Neural progenitor cell (in vitro differentiated cells): ENCODE data around the gene ZNF454. TPM values are rescaled to one million over a fixed set of nuclear protein-coding genes. Genes with fewer than 3 reads are reported as not detected.

Experiments used
- DNase-seq: peaks from one replicate; pipeline ENCODE4 v3.0.0-alpha.2; 2016; ENCODE audit warnings: low spot score
- H2AFZ ChIP-seq: fragments of 200-600 bp; sonication (generic); replicated peaks from 2 replicates; pipeline ENCODE4 v1.6.1; 2016; ENCODE audit warnings: antibody characterized with exemption
- H3F3A ChIP-seq: fragments of 200-600 bp; sonication (generic); 2 replicates; pipeline ENCODE4 v1.6.1; 2016; ENCODE audit warnings: antibody characterized with exemption, low read depth
- H3K27ac ChIP-seq: fragments of 200-600 bp; sonication (generic); 2 replicates; pipeline ENCODE4 v1.5.1; 2016; ENCODE audit warnings: mild to moderate bottlenecking
- H3K27me3 ChIP-seq: fragments of 200-600 bp; sonication (generic); 2 replicates; pipeline ENCODE4 v1.6.1; 2016; ENCODE audit warnings: mild to moderate bottlenecking, moderate library complexity
- H3K36me3 ChIP-seq: fragments of 200-600 bp; sonication (generic); 2 replicates; pipeline ENCODE4 v1.5.1; 2016
- H3K4me1 ChIP-seq: fragments of 200-600 bp; sonication (generic); 2 replicates; pipeline ENCODE4 v1.6.1; 2016; ENCODE audit warnings: mixed run types
- H3K4me2 ChIP-seq: fragments of 200-600 bp; sonication (generic); 2 replicates; pipeline ENCODE4 v1.6.1; 2016
- H3K4me3 ChIP-seq: fragments of 200-600 bp; sonication (generic); 2 replicates; pipeline ENCODE4 v1.5.1; 2016
- H3K79me2 ChIP-seq: fragments of 200-600 bp; sonication (generic); 2 replicates; pipeline ENCODE4 v1.6.1; 2016; ENCODE audit warnings: low read depth
- H3K9ac ChIP-seq: fragments of 200-600 bp; sonication (generic); 2 replicates; pipeline ENCODE4 v1.6.1; 2016
- H3K9me3 ChIP-seq: fragments of 200-600 bp; sonication (generic); 2 replicates; pipeline ENCODE4 v1.5.1; 2016; ENCODE audit warnings: low read depth
- H4K20me1 ChIP-seq: fragments of 200-600 bp; sonication (generic); 2 replicates; pipeline ENCODE4 v1.6.1; 2016; ENCODE audit warnings: low read depth
- H3K27ac Mint-ChIP-seq: 3 replicates; pipeline ENCODE4 v1.8.0; 2021; ENCODE audit warnings: mixed read lengths
- H3K27me3 Mint-ChIP-seq: 2 replicates; pipeline ENCODE4 v1.8.0; 2022; ENCODE audit warnings: low read depth, mild to moderate bottlenecking, inconsistent platforms, moderate library complexity, mixed read lengths; ENCODE audit not compliant: insufficient read depth
- H3K36me3 Mint-ChIP-seq: 3 replicates; pipeline ENCODE4 v1.8.0; 2021; ENCODE audit warnings: mixed read lengths
- H3K4me1 Mint-ChIP-seq: 3 replicates; pipeline ENCODE4 v1.8.0; 2021; ENCODE audit warnings: mixed read lengths
- H3K4me3 Mint-ChIP-seq: 3 replicates; pipeline ENCODE4 v1.8.0; 2021; ENCODE audit warnings: mild to moderate bottlenecking, moderate library complexity, mixed read lengths
- H3K9me3 Mint-ChIP-seq: 3 replicates; pipeline ENCODE4 v1.8.0; 2020; ENCODE audit warnings: mixed read lengths
- CTCF ChIP-seq: fragments of 200-600 bp; sonication (generic); IDR thresholded peaks from 2 replicates; pipeline ENCODE4 v1.5.1; 2017; ENCODE audit warnings: antibody characterized with exemption, mild to moderate bottlenecking
- EZH2 ChIP-seq: fragments of 200-600 bp; sonication (generic); IDR thresholded peaks from 2 replicates; pipeline ENCODE4 v1.6.1; 2017; ENCODE audit warnings: antibody characterized with exemption, mild to moderate bottlenecking, moderate library complexity
- EZH2phosphoT487 ChIP-seq: fragments of 200-600 bp; sonication (generic); IDR thresholded peaks from 2 replicates; pipeline ENCODE4 v1.6.1; 2017; ENCODE audit warnings: antibody characterized with exemption
- total RNA-seq: library from RNA; depleted of rRNA; stranded (reverse); fragments of >200 nt; gene quantifications from 2 replicates; pipeline ENCODE4 v1.2.3, GENCODE V29; 2015; ENCODE audit warnings: low replicate concordance

ZNF454 gene
- 0.22 TPM in 1 of 2 replicates, not detected in the other for total RNA-seq

DNA sequence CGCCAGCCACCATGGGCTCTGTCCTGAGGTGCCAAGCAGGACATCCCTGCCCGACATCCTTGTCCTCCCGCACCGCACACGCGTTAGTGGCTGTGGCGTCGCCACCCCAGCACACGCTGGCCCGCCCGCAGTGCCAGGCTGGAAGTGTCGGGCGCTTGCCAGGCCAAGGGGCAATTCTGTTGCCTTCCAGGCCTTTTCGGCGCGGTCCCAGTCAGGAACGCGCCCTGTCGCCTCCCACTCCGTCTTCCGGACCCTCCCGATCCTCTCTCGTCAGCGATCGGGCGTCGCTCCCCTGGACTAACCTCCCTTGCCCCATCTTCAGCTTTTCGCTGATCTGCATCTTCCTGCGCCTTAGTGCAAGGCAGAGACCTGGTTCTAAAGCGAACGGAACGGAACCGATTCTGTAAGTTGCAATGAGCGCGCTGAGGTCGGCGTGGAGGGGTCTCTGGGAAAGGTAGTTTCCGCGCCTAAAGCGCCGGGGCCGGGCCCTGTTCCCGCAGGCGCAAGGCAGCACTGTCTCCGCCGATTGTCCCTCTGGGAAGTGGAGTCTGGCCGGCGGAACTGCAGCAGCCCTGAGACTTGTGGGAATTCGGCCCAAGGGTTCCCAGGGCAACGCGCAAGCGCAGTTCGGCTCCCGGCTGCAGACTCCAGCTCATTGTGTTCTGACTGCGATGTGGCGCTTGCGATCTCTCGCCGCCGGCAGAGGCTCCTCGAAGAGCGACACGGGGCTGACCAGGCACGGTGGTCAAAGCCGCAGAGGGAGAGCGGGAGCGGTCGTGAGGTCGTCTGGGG lies at the start of gene ZNF454:
ZNF454 (plus strand) TSS at position 630 of the 792 bp plus-strand sequence. CDS start 1,594 bp downstream, outside the sequence.
- Mint-ChIP-seq H3K27me3 (peaks cover 2% of the 10 kb centered on the region), H3K36me3 (peaks cover 2% of the 10 kb centered on the region), H3K4me3 (peak within 1 kb of the TSS; percentile 21), H3K27ac (no peak within 1 kb of the TSS), H3K4me1 (no peaks in the 10 kb centered on the region), H3K9me3 (peaks cover 77% of the 10 kb centered on the region)
- no peaks in the 10 kb centered on the region for H4K20me1 ChIP-seq
- no peaks in the 10 kb centered on the region for H3K79me2 ChIP-seq
- no peaks in the 10 kb centered on the region for H3K36me3 ChIP-seq
- TF ChIP-seq CTCF (no peak), EZH2phosphoT487 (no peak), EZH2 (no peak)
- no peak for DNase-seq
- H3K27ac ChIP-seq, result no peak within 1 kb of the TSS
- no peaks in the 10 kb centered on the region for H3K27me3 ChIP-seq
- no peak within 1 kb of the TSS for H3K4me3 ChIP-seq
- H3F3A ChIP-seq, result no peaks in the 10 kb centered on the region
- H3K9me3 ChIP-seq, result no peaks in the 10 kb centered on the region
- H3K4me2 ChIP-seq, result no peak within 1 kb of the TSS
- H3K9ac ChIP-seq, result no peak within 1 kb of the TSS
- no peaks in the 10 kb centered on the region for H3K4me1 ChIP-seq
- no peak within 1 kb of the TSS for H2AFZ ChIP-seq

DNA sequence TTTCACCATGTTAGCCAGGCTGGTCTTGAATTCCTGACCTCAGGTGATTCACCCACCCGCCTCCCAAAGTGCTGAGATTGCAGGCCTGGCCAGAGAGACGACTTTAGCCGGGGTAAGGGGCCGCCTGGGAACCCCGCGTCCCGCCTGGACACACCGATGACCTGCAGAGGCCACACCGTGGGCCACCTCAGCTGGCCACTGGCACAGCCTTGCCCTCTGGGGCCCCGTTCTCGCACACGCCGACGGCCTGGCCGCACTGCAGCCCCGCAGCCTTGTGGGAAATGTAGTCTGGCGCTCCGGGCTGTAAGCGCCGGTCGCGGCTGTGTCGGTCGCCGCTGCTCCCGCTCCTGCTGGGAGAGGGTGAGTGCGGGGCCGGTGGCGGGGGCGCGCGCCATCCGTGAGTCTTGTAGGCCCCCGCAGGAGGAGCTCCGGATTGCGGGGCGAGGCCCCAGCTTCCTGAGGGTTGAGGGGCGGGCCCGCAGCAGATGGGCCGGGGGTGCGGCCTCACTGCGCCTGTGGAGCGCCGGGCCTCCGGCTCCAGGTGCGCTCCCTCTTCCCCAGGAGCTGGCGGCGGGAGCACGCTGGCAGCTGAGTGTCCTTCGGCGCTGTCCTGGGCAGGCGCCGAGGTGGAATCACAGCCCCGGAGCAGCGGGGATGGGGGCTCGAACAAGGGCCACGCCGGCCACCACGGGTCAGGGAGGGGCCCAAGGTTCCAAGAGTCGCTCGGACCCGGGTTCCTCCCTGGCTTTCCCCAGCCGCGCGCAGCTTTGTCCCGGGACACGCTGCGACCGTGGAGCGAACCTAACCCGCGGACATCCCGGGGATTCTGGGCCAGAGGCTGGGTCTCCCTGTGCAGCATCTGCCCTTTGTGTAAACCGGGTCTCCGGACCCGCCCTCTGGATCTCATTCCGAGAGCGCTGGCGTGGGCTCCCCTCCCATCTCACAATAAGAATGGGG lies 45.1 kb upstream of the ZNF454 start, which contains the start of gene ZFP2:
ZFP2 (plus strand) TSS at position 299 of the 957 bp plus-strand sequence. CDS start 35,401 bp downstream, outside the sequence.
- Mint-ChIP-seq H3K9me3 (peaks cover 49% of the 10 kb centered on the region), H3K27me3 (peaks cover 2% of the 10 kb centered on the region), H3K36me3 (peaks cover 44% of the 10 kb centered on the region), H3K27ac (no peak within 1 kb of the TSS), H3K4me1 (peaks cover 3% of the 10 kb centered on the region), H3K4me3 (peak within 1 kb of the TSS; percentile 94)
- Histone ChIP-seq H3F3A (no peaks in the 10 kb centered on the region), H3K4me1 (no peaks in the 10 kb centered on the region), H3K27me3 (no peaks in the 10 kb centered on the region), H3K79me2 (no peaks in the 10 kb centered on the region), H3K36me3 (no peaks in the 10 kb centered on the region), H3K4me2 (peak within 1 kb of the TSS; percentile 79), H3K9me3 (no peaks in the 10 kb centered on the region), H3K27ac (no peak within 1 kb of the TSS), H4K20me1 (no peaks in the 10 kb centered on the region), H3K9ac (peak within 1 kb of the TSS; percentile 39), H2AFZ (peak within 1 kb of the TSS; percentile 99), H3K4me3 (peak within 1 kb of the TSS; percentile 79)
- TF ChIP-seq EZH2 (no peak), CTCF (no peak), EZH2phosphoT487 (no peak)
- DNase-seq, result peak; percentile 85

GRCh38 chr5:178899289-178899688 lies 41.7 kb upstream of the ZNF454 start:
- no peak overlapping the region for H3K4me2 ChIP-seq
- Mint-ChIP-seq H3K27ac (no peak overlapping the region), H3K27me3 (peaks cover 2% of the 10 kb centered on the region), H3K4me3 (no peak overlapping the region), H3K4me1 (peaks cover 3% of the 10 kb centered on the region), H3K9me3 (peaks cover 61% of the 10 kb centered on the region), H3K36me3 (peaks cover 48% of the 10 kb centered on the region)
- H3K27ac ChIP-seq, result no peak overlapping the region
- H3K4me3 ChIP-seq, result no peak overlapping the region
- no peaks in the 10 kb centered on the region for H3K9me3 ChIP-seq
- H3K36me3 ChIP-seq, result no peaks in the 10 kb centered on the region
- no peak for DNase-seq
- no peaks in the 10 kb centered on the region for H3K27me3 ChIP-seq
- H2AFZ ChIP-seq, result no peak overlapping the region
- H3K9ac ChIP-seq, result no peak overlapping the region
- TF ChIP-seq EZH2 (no peak), CTCF (no peak), EZH2phosphoT487 (no peak)
- H3F3A ChIP-seq, result no peaks in the 10 kb centered on the region
- no peaks in the 10 kb centered on the region for H3K4me1 ChIP-seq
- no peaks in the 10 kb centered on the region for H3K79me2 ChIP-seq
- H4K20me1 ChIP-seq, result no peaks in the 10 kb centered on the region
